Activated naive CD4-positive, alpha-beta T cell treated with anti-CD3 and anti-CD28 coated beads, Interleukin-2, amount 50 U/mL, for 24 hours (primary cell): ENCODE results near the gene GPR39.

Experiments
- H3K27ac Mint-ChIP-seq: one replicate; pipeline ENCODE4 v1.8.0; 2021; ENCODE audit warnings: mild to moderate bottlenecking, mixed read lengths
- H3K27me3 Mint-ChIP-seq: one replicate; pipeline ENCODE4 v1.8.0; 2021; ENCODE audit warnings: mixed read lengths
- H3K36me3 Mint-ChIP-seq: one replicate; pipeline ENCODE4 v1.8.0; 2021; ENCODE audit warnings: mixed read lengths
- H3K4me1 Mint-ChIP-seq: one replicate; pipeline ENCODE4 v1.8.0; 2021; ENCODE audit warnings: mixed read lengths
- H3K4me3 Mint-ChIP-seq: one replicate; pipeline ENCODE4 v1.8.0; 2021; ENCODE audit warnings: mild to moderate bottlenecking, mixed read lengths
- H3K9me3 Mint-ChIP-seq: one replicate; pipeline ENCODE4 v1.8.0; 2021; ENCODE audit warnings: mixed read lengths

Gene GPR39

GRCh38 chr2:132605236-132606180, 188.9 kb downstream of the GPR39 start:
- Mint-ChIP-seq H3K27me3 (no peaks in the 10 kb centered on the region), H3K4me3 (no peak overlapping the region), H3K4me1 (no peaks in the 10 kb centered on the region), H3K27ac (no peak overlapping the region), H3K36me3 (no peaks in the 10 kb centered on the region), H3K9me3 (no peaks in the 10 kb centered on the region)

- H3K4me1 Mint-ChIP-seq, result no peaks in the 10 kb centered on the region
- no peaks in the 10 kb centered on the region for H3K9me3 Mint-ChIP-seq
- no peak overlapping the region for H3K4me3 Mint-ChIP-seq
- H3K27ac Mint-ChIP-seq, result no peak overlapping the region
- H3K36me3 Mint-ChIP-seq, result no peaks in the 10 kb centered on the region
- no peaks in the 10 kb centered on the region for H3K27me3 Mint-ChIP-seq
These were observed 190.0 kb downstream of the GPR39 start for GRCh38 chr2:132606649-132607048.

- no peaks in the 10 kb centered on the region for H3K9me3 Mint-ChIP-seq
- H3K36me3 Mint-ChIP-seq, result no peaks in the 10 kb centered on the region
- H3K4me1 Mint-ChIP-seq, result no peaks in the 10 kb centered on the region
- no peak overlapping the region for H3K4me3 Mint-ChIP-seq
- no peaks in the 10 kb centered on the region for H3K27me3 Mint-ChIP-seq
- H3K27ac Mint-ChIP-seq, result no peak overlapping the region
These were observed 191.0 kb downstream of the GPR39 start for GRCh38 chr2:132607426-132608090.

- no peaks in the 10 kb centered on the region for H3K4me1 Mint-ChIP-seq
- H3K27me3 Mint-ChIP-seq, result no peaks in the 10 kb centered on the region
- H3K4me3 Mint-ChIP-seq, result no peak overlapping the region
- H3K27ac Mint-ChIP-seq, result no peak overlapping the region
- H3K36me3 Mint-ChIP-seq, result no peaks in the 10 kb centered on the region
- H3K9me3 Mint-ChIP-seq, result no peaks in the 10 kb centered on the region
These were observed 191.7 kb downstream of the GPR39 start for GRCh38 chr2:132608311-132608710.

- no peaks in the 10 kb centered on the region for H3K27me3 Mint-ChIP-seq
- no peak overlapping the region for H3K27ac Mint-ChIP-seq
- H3K4me3 Mint-ChIP-seq, result no peak overlapping the region
These were observed 192.7 kb downstream of the GPR39 start for GRCh38 chr2:132609101-132609890.

GRCh38 chr2:132611719-132612118, 195.1 kb downstream of the GPR39 start:
- no peak overlapping the region for H3K27ac Mint-ChIP-seq
- no peaks in the 10 kb centered on the region for H3K36me3 Mint-ChIP-seq
- no peaks in the 10 kb centered on the region for H3K4me1 Mint-ChIP-seq
- no peaks in the 10 kb centered on the region for H3K27me3 Mint-ChIP-seq
- no peak overlapping the region for H3K4me3 Mint-ChIP-seq
- no peaks in the 10 kb centered on the region for H3K9me3 Mint-ChIP-seq

More at GRCh38 chr2:132609101-132609890, 192.7 kb downstream of the GPR39 start:
- Mint-ChIP-seq H3K36me3 (no peaks in the 10 kb centered on the region), H3K9me3 (no peaks in the 10 kb centered on the region), H3K4me1 (no peaks in the 10 kb centered on the region)

GRCh38 chr2:132615329-132616085, 198.9 kb downstream of the GPR39 start:
- Mint-ChIP-seq H3K9me3 (no peaks in the 10 kb centered on the region), H3K36me3 (no peaks in the 10 kb centered on the region), H3K27ac (no peak overlapping the region), H3K27me3 (peaks cover 1% of the 10 kb centered on the region), H3K4me3 (no peak overlapping the region), H3K4me1 (no peaks in the 10 kb centered on the region)

GRCh38 chr2:132617989-132618388, 201.4 kb downstream of the GPR39 start:
- H3K4me3 Mint-ChIP-seq, result no peak overlapping the region
- no peaks in the 10 kb centered on the region for H3K9me3 Mint-ChIP-seq
- H3K4me1 Mint-ChIP-seq, result no peaks in the 10 kb centered on the region
- peaks cover 1% of the 10 kb centered on the region for H3K27me3 Mint-ChIP-seq
- no peak overlapping the region for H3K27ac Mint-ChIP-seq
- no peaks in the 10 kb centered on the region for H3K36me3 Mint-ChIP-seq

- no peaks in the 10 kb centered on the region for H3K36me3 Mint-ChIP-seq
- H3K9me3 Mint-ChIP-seq, result no peaks in the 10 kb centered on the region
- H3K4me3 Mint-ChIP-seq, result no peak overlapping the region
- H3K27me3 Mint-ChIP-seq, result peaks cover 1% of the 10 kb centered on the region
- no peaks in the 10 kb centered on the region for H3K4me1 Mint-ChIP-seq
- no peak overlapping the region for H3K27ac Mint-ChIP-seq
These were observed 202.1 kb downstream of the GPR39 start for GRCh38 chr2:132618734-132619133.

- no peaks in the 10 kb centered on the region for H3K4me1 Mint-ChIP-seq
These were observed 203.5 kb downstream of the GPR39 start for GRCh38 chr2:132620115-132620514.

GRCh38 chr2:132621131-132621875, 204.7 kb downstream of the GPR39 start:
- no peaks in the 10 kb centered on the region for H3K36me3 Mint-ChIP-seq
- H3K4me1 Mint-ChIP-seq, result no peaks in the 10 kb centered on the region
- H3K9me3 Mint-ChIP-seq, result no peaks in the 10 kb centered on the region
- H3K27ac Mint-ChIP-seq, result no peak overlapping the region
- H3K27me3 Mint-ChIP-seq, result peaks cover 1% of the 10 kb centered on the region
- no peak overlapping the region for H3K4me3 Mint-ChIP-seq

More at GRCh38 chr2:132620115-132620514, 203.5 kb downstream of the GPR39 start:
- Mint-ChIP-seq H3K4me3 (no peak overlapping the region), H3K9me3 (no peaks in the 10 kb centered on the region), H3K36me3 (no peaks in the 10 kb centered on the region), H3K27me3 (peaks cover 1% of the 10 kb centered on the region), H3K27ac (no peak overlapping the region)

GRCh38 chr2:132623096-132623839, 206.7 kb downstream of the GPR39 start:
- H3K4me3 Mint-ChIP-seq, result no peak overlapping the region
- H3K9me3 Mint-ChIP-seq, result no peaks in the 10 kb centered on the region
- H3K27ac Mint-ChIP-seq, result no peak overlapping the region
- H3K4me1 Mint-ChIP-seq, result no peaks in the 10 kb centered on the region
- H3K27me3 Mint-ChIP-seq, result peaks cover under 1% of the 10 kb centered on the region
- no peaks in the 10 kb centered on the region for H3K36me3 Mint-ChIP-seq

- Mint-ChIP-seq H3K9me3 (no peaks in the 10 kb centered on the region), H3K27ac (no peak overlapping the region), H3K36me3 (no peaks in the 10 kb centered on the region), H3K4me1 (no peaks in the 10 kb centered on the region), H3K27me3 (no peaks in the 10 kb centered on the region), H3K4me3 (no peak overlapping the region)
These were observed 210.9 kb downstream of the GPR39 start for GRCh38 chr2:132627536-132627935.
